GM23248 (cell line): ENCODE results near the gene MAP3K5.

Experiments used
- EZH2 ChIP-seq: fragments of 200-600 bp; sonication (generic); IDR thresholded peaks from 2 replicates; pipeline ENCODE4 v1.6.1; 2018; ENCODE audit warnings: antibody characterized with exemption, mild to moderate bottlenecking; ENCODE audit not compliant: insufficient read depth, poor library complexity, severe bottlenecking
- EZH2phosphoT487 ChIP-seq: fragments of 200-600 bp; sonication (generic); IDR thresholded peaks from 2 replicates; pipeline ENCODE4 v1.6.1; 2018; ENCODE audit warnings: antibody characterized with exemption, moderate library complexity, mild to moderate bottlenecking, low read depth; ENCODE audit not compliant: insufficient read depth

GRCh38 chr6:136524936-136525413 is 267.3 kb downstream of the MAP3K5 start:
- TF ChIP-seq EZH2 = no peak
- no peak for TF ChIP-seq EZH2phosphoT487
